Measurements from ENCODE around the gene ZCRB1.
"Not testable (repeated sequence)": the region's sequence is repeated elsewhere in the genome, so short reads cannot be mapped to it uniquely, and the experiment has no call there.

Gene ZCRB1, protein sequence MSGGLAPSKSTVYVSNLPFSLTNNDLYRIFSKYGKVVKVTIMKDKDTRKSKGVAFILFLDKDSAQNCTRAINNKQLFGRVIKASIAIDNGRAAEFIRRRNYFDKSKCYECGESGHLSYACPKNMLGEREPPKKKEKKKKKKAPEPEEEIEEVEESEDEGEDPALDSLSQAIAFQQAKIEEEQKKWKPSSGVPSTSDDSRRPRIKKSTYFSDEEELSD

DNA sequence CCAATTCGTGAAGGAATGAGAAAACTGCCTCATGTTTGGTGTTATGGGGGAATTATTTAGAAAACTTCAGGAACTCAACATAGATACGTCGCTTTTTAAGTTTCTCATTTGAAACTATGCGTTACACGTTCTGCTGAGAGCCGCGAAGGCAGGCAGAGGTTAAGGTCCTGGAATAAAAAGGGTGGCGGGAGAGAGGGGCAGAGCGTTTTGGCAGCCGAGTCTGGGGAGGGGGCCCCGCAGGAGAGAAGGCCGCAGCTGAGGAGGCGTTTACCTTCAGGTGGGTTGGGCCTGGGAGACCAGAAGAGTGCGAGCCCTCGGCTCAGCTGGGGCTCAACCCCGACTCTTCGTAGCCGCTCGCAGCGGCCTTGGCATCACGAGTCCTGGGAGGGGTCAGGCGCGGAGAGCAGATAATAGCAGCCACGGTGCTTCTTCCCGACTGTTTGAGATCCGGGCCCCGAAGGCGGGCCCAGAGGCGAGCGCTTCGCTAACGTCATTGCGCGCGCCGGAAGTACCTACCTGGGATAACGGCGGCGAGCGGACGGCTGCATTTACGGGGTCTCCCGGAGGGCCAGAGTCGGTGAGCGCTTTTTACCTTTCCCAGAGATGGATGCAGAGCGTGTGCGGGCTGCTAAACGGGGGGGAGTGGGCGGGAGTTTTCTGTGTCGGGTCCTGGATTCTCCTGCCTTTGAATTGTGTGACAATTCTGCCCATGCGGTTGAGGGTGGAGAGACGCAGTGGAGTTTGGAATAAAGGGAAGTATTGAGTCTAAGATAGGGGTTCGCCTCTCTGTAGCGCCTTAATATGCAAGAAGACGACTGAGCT lies at the start of gene ZCRB1, which contains the start of gene PPHLN1:
Gene ZCRB1, minus strand, starts transcription at position 442 of the 822 bp plus-strand sequence. CDS start 1,992 bp downstream, outside the sequence.
Gene PPHLN1, plus strand, starts transcription at position 515 of the 822 bp plus-strand sequence. CDS start 9,736 bp downstream, outside the sequence.
- DNase-seq (ENCODE audit: low read depth) = peak; percentile 59

DNA sequence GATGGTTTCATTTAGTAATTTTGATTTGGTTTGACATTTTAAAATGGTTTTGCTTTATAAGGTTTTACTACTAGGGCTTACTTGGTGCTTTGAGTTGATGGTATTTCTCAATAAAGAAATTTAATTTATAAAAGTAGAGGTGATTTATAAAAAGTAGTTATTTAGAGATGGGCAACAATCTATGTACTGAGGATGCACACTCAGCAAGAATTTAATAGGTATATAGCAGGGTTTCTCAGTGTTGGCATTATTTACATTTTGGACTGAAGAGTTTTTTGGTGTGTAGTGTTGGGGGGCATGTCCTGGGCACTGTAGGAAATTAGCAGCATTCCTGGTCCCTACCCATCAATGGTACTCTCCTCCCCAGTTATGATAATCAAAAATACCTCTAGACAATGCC lies 47.8 kb upstream of the ZCRB1 start:
- DNase-seq (ENCODE audit: low read depth) = no peak

DNA sequence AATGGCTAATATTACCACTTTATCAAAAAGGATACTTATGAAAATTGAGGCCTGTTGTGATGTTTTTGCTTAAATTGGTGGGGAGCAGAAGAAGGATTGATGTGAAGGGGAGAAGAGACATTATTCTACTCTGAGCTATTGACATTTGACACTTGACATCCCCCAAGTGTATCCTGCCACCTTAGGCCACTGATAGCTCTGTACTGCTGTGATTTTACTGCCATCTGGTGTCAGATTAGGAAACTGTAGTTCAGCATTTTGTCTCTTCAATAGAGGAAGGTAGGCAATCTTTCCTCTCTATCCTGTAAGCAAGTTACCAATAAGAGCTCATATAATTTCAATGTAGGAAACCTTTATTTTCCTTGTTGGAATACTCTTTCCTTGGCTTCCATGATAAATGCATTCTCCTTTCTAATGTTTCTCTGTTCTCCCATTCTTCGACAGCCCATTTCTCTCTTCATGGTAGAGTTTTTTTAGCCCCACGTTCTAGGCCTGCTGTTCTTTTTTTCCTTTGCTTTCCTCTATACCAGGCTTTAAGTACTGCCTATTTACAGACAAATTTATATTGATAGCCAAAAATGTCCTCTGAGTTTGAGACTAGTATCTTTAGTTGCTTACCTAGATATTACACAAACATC lies 46.4 kb upstream of the ZCRB1 start:
- DNase-seq (ENCODE audit: low read depth) = peak; percentile 18

DNA sequence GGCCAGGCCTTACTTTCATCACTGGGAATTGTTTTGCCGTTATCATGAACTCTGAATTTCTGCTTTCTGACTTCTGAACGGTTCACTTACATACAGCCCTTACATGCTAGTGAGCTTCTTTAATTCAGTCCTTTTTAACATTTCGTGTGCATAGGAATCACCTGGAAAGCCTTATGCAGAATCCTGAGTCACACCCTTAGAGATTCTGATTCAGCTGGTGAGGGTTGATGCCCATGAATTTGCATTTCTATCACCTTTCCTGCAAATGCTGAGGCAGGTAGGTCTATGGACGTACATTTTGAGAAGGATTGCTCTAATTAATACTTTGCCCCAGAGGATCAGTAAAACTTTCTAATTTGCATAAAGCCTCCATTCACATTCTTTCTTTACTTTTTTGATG lies 44.1 kb upstream of the ZCRB1 start:
- no peak for DNase-seq (ENCODE audit: low read depth)

DNA sequence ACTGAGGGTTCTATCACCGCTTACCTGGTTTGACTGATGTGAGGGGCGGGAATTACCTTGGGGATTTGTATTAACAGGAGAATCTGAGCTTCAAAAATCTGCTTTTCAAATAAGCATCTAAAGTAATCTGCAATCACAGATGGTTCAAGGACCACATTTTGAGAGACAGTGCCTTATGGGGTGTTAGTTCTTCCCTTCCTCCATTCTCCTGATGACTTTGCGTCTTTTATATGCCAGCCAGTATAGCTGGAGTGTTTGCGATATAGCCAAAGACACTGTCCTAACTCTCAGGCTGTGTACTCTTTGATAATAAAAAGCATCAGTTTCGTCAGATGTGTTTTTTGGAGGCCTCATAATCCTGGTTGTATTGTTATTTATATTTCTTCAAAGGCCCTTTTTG lies 39.6 kb upstream of the ZCRB1 start:
- DNase-seq (ENCODE audit: low read depth) = no peak

DNA sequence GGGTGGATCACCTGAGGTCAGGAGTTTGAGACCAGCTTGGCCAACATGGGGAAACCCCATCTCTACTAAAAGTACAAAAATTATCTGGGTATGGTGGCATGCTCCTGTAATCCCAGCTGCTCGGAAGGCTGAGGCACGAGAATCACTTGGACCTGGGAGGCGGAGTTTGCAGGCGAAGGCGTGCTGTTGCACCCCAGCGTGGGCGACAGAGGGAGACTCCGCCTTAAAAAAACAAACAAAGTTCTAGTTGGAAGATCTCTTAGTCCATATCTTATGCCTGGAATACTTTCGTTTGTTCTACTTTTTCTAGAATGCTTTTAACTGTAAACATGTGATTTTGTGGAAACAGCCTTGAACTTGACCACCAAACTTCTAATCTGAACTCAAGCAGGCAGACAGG lies 38.8 kb upstream of the ZCRB1 start:
- DNase-seq (ENCODE audit: low read depth) = no peak

DNA sequence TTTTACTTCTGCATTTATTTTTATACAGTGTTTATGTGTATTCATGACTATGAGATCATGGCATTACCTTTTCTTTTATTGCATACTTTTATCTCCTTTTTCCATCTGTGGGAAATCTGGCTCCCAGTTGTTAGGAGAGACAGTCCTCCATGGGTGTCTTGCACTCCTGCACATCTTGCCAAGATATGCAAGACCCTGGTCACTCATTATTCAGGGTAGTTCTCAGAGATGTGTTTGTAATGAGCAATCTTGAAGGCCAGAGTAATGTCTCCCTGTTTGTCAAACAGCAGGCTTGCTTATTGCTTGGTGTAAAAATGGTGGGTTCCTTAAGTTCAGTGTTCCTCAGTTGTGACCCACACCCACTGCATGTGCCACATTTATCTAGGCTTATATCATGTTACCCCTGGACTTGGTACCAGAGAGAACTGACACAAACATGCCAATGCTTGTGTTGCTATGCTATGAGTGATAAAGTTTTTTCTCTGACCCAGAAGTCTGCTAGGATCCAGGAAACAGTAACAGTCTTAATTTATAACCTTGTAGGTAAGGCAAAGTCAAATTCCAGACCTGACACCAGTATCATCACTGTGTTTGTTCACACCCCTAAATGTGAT lies 36.9 kb upstream of the ZCRB1 start:
- DNase-seq (ENCODE audit: low read depth) = no peak

DNA sequence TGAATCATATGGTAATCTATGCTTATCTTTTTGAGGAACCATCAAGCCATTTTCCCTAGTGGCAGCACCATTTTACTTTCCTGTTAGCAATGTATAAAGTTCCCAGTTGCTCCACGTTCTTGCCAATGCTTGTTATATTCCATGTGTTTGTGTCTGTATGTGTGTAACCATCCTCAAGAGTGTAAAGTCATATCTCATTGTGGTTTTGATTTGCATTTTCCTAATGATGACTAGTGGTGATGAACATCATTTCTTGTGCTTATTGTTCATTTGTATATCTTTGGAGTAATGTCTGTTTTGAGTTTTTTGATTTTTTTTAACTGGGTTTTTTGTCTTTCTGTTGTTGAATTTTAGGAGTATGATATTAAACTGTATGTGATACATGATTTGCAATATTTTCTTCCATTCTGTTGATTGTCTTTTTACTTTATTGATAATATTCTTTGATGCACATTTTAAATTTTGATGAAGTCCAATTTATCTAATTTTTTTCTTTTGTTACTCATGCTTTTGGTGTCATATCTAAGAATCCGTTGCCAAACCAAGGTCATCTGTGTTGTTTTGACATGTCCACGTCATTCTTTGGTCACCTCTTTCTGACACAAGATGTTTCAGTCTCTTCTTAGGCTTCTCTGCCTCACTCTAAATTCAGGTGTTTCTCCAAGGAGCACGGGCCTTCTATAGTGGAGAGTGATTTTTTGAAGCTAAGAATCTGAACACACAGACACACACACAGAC lies 36.2 kb upstream of the ZCRB1 start:
- no peak for DNase-seq (ENCODE audit: low read depth)

DNA sequence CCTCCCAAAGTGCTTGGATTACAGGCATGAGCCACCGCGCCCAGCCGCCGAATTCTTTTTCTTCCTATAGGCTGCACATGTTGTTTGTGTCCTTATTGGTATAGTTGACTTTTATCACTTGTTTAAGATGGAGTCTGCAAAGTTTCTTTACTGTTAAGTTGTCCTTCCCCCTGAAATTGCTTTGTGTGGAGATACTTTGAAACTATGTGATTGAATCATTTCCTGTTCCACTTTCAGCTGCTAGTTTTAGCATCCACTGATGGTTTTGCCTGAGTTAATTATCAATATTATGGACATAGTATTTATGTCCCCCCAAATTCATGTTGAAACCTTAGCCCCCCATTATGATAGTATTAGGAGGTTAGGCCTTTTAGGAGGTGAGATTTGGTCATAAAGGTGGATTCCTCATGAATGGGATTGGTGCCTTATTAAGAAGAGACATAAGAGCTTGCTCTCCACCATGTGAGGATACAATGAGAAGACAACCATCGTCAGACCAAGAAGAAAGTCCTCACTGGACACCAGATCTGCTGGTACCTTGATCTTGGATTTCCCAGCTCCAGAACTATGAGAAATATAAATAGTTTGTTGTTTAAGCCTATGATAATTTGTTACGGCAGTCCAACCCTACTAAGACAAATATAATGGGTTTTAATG lies 35.0 kb upstream of the ZCRB1 start:
- no peak for DNase-seq (ENCODE audit: low read depth)

DNA sequence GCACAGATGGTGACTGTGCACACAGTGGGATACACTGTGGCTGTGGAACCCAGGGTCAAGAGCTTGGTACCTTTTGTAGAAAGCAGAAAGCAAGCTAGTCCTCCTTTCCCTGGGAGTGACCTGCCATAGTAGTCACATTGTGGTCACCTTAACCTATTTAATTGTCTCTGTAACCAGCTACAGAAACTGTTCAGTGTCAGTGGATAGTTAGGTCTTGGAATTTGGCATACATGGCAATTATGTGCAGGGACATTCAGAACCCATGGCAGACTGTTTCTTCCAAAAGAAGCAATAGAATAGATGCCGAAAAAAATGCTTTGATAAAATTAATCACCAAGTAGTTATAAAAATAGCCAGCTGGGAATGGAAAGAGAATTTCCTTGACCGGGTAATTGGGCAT lies 30.4 kb upstream of the ZCRB1 start:
- no peak for DNase-seq (ENCODE audit: low read depth)

DNA sequence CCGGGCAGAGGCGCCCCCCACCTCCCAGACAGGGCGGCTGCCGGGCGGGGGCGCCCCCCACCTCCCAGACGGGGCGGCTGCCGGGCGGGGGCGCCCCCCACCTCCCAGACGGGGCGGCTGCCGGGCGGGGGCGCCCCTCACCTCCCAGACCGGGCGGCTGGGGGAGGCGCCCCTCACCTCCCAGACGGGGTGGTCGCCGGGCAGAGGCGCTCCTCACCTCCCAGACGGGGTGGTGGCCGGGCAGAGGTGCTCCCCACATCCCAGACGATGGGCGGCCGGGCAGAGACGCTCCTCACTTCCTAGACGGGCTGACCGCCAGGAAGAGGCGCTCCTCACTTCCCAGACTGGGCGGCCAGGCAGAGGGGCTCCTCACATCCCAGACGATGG lies 24.1 kb upstream of the ZCRB1 start:
- not testable (repeated sequence) for DNase-seq (ENCODE audit: low read depth)

DNA sequence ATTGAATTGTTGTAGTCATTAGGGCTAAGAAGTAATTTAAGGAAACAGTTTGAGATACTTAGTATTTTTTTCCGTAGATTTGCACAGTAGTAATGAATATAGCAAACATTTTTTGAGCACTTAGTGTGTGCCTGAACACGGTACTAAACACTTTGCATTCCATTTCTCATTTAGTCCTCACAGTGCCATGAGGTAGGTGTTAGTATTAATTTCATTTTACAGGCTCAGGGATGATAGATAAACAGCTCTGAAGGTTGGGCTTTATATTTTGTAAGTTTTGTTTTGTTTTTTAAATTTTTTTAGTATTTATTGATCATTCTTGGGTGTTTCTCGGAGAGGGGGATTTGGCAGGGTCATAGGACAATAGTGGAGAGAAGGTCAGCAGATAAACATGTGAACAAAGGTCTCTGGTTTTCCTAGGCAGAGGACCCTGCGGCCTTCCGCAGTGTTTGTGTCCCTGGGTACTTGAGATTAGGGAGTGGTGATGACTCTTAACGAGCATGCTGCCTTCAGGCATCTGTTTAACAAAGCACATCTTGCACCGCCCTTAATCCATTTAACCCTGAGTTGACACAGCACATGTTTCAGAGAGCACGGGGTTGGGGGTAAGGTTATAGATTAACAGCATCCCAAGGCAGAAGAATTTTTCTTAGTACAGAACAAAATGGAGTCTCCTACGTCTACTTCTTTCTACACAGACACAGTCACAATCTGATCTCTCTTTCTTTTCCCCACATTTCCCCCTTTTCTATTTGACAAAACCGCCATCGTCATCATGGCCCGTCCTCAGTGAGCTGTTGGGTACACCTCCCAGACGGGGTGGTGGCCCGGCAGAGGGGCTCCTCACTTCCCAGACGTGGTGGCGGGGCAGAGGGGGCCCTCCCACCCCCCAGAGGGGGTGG lies 23.5 kb upstream of the ZCRB1 start:
- DNase-seq (ENCODE audit: low read depth) = not testable (repeated sequence)

DNA sequence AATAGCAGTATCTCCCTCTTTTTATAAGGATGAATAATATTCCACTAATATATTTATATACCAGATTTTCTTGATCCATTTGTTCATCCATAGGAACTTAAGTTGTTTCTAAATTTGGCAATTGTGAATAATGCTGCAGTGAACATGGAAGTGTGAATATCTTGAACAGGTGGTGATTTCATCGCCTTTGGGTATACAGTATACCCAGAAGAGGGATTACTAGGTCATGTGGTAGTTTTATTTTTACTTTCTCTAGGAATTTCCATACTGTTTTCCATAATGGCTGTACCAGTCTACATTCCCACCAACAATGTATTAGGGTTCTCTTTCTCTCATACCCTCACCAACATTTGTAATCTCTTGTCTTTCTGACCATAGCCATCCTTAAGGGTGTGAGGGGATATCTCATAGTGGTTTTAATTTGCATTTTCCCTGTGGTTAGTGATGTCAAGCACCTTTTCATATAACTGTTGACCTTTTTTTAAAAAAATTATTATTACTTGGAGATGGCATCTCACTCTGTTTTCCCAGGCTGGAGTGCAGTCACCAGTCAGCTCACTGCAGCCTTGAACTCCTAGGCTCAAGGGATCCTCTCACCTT lies 20.6 kb upstream of the ZCRB1 start:
- no peak for DNase-seq (ENCODE audit: low read depth)

DNA sequence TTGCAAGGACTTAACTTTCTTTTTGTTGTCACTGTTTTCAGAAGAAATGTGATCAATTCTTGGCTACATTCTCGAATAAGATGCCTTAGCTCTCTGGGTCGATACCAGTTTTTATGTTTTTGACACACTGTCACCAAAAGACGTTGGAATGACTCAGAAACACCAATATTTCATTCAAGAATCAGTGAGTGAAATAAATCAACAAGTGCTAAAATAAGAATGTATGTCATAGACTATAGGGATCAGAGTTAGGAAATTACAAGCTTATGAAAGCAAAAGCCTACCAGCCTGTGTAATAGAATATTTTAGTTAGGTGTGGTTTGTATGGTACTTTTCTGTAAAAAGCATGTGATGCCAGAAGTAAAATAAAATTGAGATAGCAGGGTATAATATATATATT lies 17.8 kb upstream of the ZCRB1 start:
- no peak for DNase-seq (ENCODE audit: low read depth)

DNA sequence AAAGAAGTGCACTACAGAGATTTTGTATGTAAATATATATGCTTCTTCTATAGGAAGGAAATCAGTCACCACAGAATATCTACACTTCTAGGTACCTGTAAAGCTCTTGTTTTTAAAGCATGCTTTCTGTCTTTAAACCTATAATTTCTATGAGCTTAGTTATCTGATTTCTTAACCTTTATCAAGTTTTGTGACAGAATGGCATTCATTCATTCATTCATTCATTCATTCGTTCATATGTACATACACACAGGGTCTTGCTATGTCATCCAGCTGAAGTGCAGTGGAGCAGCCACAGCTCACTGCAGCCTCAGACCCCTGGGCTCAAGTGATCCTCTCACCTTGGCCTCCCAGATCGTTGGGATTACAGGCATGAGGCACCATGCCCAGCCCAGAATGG lies 16.1 kb upstream of the ZCRB1 start:
- DNase-seq (ENCODE audit: low read depth) = no peak

DNA sequence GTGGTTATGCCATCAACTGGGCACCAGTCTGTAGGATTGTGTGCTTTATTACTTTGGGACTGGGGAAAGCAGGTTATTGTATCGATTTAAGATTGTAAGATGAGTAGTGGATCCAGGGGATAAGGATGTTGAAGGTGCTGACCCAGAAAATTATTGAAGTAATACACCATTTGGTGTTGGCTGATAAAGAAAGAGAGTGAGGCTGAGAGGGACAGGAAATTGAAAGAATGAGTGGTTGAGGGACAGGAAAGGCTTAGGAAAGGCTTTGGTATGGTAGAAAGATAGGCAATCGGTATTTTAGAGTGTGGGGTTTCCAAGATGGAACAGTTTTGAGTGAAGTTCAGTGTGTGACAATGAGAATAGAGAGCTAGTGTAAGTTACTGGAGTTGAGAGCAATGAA lies 12.4 kb upstream of the ZCRB1 start:
- no peak for DNase-seq (ENCODE audit: low read depth)

DNA sequence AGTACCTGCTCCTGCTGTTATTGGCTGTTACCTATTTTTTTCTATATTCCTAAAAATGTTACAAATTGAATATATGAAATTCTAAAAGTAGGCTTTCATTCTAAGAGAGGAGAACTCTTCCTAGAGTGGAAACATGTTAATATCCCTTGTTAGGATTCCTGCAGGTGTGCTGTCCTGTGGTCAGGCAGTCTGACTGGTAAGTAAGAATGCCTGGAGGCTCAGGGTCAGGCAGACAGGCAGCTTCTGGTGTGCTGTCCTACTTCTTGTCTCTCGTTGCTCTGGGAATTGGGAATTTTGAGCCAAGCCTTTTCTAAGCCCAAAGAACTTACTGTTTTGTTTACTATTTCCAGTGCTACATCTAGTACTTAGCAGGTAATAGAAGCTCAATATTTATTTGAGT lies 10.4 kb upstream of the ZCRB1 start:
- no peak for DNase-seq (ENCODE audit: low read depth)

DNA sequence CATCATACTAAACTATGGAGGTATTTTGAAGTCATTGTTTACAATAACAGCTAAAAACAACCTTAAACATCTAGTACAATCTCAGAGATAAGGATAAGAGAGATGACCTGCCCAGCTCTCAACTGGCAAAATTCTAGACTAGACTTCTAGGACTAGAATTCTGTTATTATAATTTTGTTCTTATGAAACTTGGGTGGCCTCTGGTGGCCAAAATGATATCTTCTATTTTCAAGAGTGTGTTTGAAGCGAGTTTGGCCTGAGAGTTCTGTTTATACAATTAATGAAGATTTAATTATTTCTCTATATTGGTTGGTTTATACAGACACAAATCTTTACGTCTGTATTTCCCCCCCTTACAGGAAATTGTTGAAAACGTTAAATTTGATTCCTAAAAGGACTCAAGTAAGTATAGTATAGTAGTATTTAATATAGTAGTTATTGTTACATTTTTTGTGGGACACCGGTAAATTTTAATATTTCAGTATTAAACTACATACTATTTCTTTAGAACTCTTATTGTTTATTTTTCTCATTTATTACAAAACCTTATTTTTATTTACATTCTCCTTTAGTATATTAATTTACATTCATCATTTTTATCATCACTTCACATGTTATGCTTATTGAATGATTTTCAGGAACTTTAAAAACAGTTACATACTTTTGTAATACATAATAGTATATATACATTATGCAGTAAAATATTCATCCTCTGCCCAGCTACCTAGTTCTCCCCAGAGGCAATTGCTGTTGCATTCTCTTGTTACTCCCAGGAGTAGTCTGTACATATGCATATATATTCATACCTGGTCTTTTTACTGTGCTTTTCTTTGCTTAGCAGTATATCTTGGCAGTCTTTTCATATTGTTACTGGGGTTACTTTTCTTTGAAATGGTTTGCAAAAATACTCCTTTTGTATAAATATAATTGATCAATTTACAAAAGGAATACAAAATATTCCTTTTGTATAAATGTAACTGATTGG lies 6.7 kb upstream of the ZCRB1 start:
- DNase-seq (ENCODE audit: low read depth) = peak; percentile 29

DNA sequence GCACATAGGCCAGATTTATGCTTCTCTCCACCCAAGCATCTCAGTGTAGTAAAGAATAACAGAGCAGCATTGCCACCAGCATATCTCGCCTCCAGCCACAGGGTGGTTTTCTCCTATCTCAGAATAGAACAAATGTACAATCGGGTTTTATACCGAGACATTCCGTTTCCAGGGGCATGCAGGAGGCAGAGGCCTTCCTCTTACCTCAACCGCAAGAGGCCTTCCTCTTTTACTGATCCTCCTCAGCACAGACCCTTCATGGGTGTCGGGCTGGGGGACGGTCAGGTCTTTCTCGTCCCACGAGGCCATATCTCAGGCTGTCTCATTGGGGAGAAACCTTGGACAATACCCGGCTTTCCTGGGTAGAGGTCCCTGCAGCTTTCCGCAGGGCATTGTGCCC lies 4.2 kb upstream of the ZCRB1 start:
- DNase-seq (ENCODE audit: low read depth) = not testable (repeated sequence)

All from stromal cell of bone marrow (primary cell).